Mucosa of descending colon (tissue), 3 donors: ENCODE measurements around the gene HOXD12. TPM values are rescaled to one million over a fixed set of nuclear protein-coding genes. Genes with fewer than 3 reads are reported as not detected.
A peak's percentile ranks its signal among the peaks of the same experiment; 100 is the strongest.

ENCODE experiments used
- ATAC-seq: fragments of 200-7000 bp; cut with Tn5 transposase; one replicate; pipeline ENCODE4 v1.9.1; 2020; ENCODE audit warnings: mild to moderate bottlenecking, moderate library complexity
- DNase-seq, 3 donors: peaks; one replicate each; pipeline ENCODE4 v3.0.0-alpha.2; 2020
- H3K36me3 ChIP-seq: fragments of 200-600 bp; one replicate; pipeline ENCODE4 v1.8.0; 2021; ENCODE audit warnings: low read depth, mild to moderate bottlenecking
- H3K4me1 ChIP-seq: fragments of 200-600 bp; one replicate; pipeline ENCODE4 v1.8.0; 2021; ENCODE audit warnings: low read depth, mild to moderate bottlenecking
- H3K4me3 ChIP-seq: fragments of 200-600 bp; one replicate; pipeline ENCODE4 v1.8.0; 2021; ENCODE audit warnings: mild to moderate bottlenecking
- H3K9me3 ChIP-seq: fragments of 200-600 bp; one replicate; pipeline ENCODE4 v1.8.0; 2021; ENCODE audit warnings: mild to moderate bottlenecking
- intact Hi-C, 2 donors: fragments of 100-400 bp; cut with DNase I in 1 of 2; cut with micrococcal nuclease in 1 of 2; formaldehyde crosslinking; loops; one replicate each; pipeline versions ENCODE4 v1.11.0 to v1.11.1; 2022; cut with DNase I, micrococcal nuclease
- total RNA-seq, 3 donors: library from RNA; stranded (reverse); fragmentation: NEBNext Ultra II Directional in 2 of 3; extraction: Animal tissue kit (Norgen Biotek cat#: 25700) in 2 of 3; gene quantifications; one replicate each; pipeline versions ENCODE4 v1.2.1 to v1.2.4, GENCODE V29; 2021 to 2023
- TF ChIP-seq, protein P1 (sequence below): fragments of 200-600 bp; IDR thresholded peaks from one replicate; pipeline ENCODE4 v1.8.0; 2022; ENCODE audit warnings: antibody characterized with exemption, mild to moderate bottlenecking
- donor health status: DM: no; HTN: no; CAD: no; lungs with moderate emphysema.
- donor health status: DM: no; HTN: no; CAD: no.
- donor health status: DM: no; HTN: yes; CAD: no.

Gene HOXD12
- total RNA-seq, 3 donors from 2014 or later = not detected

DNA sequence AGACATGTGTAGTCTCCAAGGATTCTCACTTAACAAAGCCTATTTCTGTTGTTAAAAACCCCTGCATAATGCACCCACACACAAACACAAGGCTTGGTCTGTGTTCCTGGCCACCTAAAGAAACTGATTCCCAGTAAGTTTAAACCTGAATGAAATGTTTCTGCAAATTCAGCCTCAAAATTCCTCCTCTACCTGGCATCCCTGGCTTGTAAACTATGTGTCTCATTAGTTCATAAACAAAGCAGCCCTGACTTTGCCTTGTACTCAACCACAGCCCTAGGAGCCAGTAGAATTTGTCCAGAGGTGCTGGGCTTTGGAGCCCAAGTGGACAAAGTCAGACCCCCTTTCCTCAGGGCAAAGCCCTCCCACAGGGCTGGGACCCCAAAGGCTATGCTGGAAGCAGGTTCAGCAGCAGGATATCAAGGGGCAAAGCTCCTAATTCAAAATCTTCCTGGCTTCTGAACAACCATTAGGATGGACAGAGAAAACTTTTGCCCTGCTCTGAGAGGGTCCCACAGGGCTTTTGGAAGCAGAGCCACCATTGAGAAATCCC is 9.7 kb upstream of the HOXD12 start:
- DNase-seq (no peak), ATAC-seq (no peak)
- H3K36me3 ChIP-seq = no peaks in the 10 kb centered on the region
- intact Hi-C loops = loop anchor here in 1 of 2 donors (10.0 kb wide), 1 partner anchor 725 kb away; no protein-coding TSS in a partner anchor
- no peak overlapping the region for H3K4me3 ChIP-seq
- TF ChIP-seq, protein P1, sequence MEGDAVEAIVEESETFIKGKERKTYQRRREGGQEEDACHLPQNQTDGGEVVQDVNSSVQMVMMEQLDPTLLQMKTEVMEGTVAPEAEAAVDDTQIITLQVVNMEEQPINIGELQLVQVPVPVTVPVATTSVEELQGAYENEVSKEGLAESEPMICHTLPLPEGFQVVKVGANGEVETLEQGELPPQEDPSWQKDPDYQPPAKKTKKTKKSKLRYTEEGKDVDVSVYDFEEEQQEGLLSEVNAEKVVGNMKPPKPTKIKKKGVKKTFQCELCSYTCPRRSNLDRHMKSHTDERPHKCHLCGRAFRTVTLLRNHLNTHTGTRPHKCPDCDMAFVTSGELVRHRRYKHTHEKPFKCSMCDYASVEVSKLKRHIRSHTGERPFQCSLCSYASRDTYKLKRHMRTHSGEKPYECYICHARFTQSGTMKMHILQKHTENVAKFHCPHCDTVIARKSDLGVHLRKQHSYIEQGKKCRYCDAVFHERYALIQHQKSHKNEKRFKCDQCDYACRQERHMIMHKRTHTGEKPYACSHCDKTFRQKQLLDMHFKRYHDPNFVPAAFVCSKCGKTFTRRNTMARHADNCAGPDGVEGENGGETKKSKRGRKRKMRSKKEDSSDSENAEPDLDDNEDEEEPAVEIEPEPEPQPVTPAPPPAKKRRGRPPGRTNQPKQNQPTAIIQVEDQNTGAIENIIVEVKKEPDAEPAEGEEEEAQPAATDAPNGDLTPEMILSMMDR = no peak
- H3K9me3 ChIP-seq = no peaks in the 10 kb centered on the region
- H3K4me1 ChIP-seq = peaks cover 21% of the 10 kb centered on the region

DNA sequence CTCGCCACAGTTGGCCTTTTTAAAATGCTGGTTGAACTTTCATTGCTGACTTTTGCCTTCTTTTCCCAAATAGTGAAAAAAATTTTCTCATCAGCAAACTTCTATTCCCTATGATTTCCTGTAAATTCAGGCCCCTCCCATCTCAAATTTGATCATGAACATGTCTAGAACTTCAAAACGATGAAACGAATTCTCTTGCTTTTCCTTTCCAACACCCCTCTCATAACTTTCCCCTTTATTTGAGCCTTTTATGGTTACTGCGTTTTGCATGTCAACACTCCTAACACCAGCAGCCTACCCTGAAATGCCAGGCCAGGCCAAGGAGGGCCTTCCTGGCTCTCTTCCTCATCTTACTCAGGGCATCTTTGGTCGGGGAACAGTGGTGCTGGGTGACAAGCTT is 8.7 kb upstream of the HOXD12 start:
- H3K9me3 ChIP-seq = no peaks in the 10 kb centered on the region
- H3K4me1 ChIP-seq = peaks cover 18% of the 10 kb centered on the region
- ATAC-seq (no peak), DNase-seq (no peak)
- TF ChIP-seq, protein P1 = no peak
- intact Hi-C loops = no loop called here
- no peaks in the 10 kb centered on the region for H3K36me3 ChIP-seq
- no peak overlapping the region for H3K4me3 ChIP-seq

DNA sequence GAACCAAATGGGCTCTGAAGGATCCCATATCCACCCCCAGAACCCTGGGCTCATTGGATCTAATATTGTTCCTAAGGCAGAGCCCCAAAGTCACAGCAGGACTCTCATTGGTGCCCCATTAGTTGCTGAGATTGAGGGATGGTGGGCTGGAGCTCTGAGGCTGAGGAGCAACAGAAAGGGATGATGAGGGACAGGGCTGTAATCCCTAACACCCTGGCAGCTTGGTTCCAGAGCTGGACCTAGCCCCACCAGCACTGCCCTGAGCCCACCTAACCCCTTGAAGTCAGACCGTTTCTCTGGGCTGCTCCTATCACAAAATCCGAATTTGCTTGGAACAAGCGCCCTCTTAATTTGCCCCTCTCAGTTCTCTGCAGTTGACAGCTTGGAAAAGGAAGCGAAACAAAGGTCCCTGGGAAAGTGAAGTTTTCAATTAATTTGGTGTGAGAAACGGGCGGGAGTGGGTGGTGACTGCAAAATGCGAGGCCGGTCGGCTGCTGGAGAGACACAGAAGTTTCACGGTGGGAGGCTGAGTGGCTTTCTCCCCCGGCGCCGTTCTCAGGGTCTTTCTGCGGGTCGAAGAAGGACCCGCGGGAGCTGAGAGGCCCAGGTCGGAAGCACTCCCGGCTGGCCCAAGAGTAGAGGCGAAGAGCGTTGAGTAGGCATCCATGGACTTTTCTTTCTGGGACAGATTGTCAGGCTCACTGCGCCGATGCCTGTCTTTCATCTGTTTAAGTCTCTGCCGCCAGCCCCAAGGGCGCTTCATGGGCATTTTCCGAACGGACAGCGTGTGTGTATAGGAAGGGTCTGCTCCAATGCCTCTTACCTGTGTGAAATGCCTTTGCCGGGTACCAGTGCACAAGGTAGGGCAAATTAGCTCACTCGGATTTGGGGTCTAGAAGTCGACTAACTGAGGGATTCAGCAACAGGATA is 8.0 kb upstream of the HOXD12 start:
- H3K9me3 ChIP-seq = no peaks in the 10 kb centered on the region
- ATAC-seq (no peak), DNase-seq (no peak)
- H3K4me1 ChIP-seq = peaks cover 17% of the 10 kb centered on the region
- intact Hi-C loops = no loop called here
- H3K4me3 ChIP-seq = no peak overlapping the region
- TF ChIP-seq, protein P1 = no peak
- no peaks in the 10 kb centered on the region for H3K36me3 ChIP-seq

DNA sequence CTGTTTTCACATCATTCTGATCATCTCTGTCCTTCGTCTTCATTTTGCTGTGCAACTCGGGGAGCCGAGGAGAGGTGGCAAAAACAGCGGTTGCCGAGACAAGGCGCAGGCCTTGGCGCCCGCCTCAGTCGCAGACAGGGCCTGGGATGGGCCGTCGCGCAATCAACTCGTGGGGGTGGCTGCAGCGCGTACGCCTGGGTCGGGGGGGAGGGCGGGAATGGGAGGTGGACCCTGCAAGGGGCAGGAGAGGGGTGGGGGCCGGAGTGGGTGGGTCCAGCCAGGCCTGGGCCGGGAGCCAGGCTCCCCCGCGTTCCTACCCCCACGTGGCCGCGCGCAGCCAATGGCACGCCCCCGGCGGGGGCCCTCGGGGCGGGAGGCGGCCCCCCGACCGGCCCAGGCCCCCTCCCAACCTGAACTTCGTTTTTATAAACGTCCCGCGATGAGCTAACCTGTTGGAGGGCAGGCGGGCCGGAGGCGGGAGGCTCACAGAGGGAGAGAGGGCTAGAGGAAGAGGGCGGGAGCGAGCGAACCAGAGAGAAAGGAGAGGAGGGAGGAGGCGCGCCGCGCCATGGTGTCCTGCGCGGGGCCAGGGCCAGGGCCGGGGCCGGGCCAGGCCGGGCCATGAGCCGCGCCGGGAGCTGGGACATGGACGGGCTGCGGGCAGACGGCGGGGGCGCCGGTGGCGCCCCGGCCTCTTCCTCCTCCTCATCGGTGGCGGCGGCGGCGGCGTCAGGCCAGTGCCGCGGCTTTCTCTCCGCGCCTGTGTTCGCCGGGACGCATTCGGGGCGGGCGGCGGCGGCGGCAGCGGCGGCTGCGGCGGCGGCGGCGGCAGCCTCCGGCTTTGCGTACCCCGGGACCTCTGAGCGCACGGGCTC is 7.1 kb upstream of the HOXD12 start, which contains the start of gene HOXD13:
HOXD13 (plus strand) TSS at position 452 of the 875 bp plus-strand sequence; CDS start at position 622, 170 bp downstream.
- Histone ChIP-seq H3K9me3 (no peaks in the 10 kb centered on the region), H3K4me3 (no peak within 1 kb of the TSS), H3K4me1 (peaks cover 26% of the 10 kb centered on the region), H3K36me3 (no peaks in the 10 kb centered on the region)
- intact Hi-C loops = no loop called here
- ATAC-seq (peak; percentile 42), DNase-seq (no peak)
- TF ChIP-seq, protein P1 = no peak

DNA sequence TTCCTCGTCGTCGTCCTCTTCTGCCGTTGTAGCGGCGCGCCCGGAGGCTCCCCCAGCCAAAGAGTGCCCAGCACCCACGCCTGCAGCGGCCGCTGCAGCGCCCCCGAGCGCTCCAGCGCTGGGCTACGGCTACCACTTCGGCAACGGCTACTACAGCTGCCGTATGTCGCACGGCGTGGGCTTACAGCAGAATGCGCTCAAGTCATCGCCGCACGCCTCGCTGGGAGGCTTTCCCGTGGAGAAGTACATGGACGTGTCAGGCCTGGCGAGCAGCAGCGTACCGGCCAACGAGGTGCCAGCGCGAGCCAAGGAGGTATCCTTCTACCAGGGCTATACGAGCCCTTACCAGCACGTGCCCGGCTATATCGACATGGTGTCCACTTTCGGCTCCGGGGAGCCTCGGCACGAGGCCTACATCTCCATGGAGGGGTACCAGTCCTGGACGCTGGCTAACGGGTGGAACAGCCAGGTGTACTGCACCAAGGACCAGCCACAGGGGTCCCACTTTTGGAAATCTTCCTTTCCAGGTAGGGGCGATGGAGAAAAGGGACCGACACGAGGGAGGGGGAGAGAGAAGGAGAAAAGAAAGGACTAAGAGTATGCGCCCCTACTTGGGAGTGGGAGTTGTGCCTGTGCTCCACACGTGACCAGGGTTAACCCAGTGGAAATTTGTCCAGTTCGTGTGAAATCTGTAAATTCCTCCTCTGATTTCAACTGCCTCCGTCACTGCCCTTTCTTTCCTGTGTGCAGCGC is 6.3 kb upstream of the HOXD12 start:
- H3K9me3 ChIP-seq = no peaks in the 10 kb centered on the region
- H3K4me1 ChIP-seq = peaks cover 25% of the 10 kb centered on the region
- TF ChIP-seq, protein P1 = no peak
- ATAC-seq (peak; percentile 48), DNase-seq (peak in 1 of 3 donors; percentile 55)
- H3K4me3 ChIP-seq = no peak overlapping the region
- H3K36me3 ChIP-seq = no peaks in the 10 kb centered on the region
- intact Hi-C loops = no loop called here
